ENCODE results near the gene PTGES2. TPM values are rescaled to one million over a fixed set of nuclear protein-coding genes. Genes with fewer than 3 reads are reported as not detected.
A peak's percentile ranks its signal among the peaks of the same experiment; 100 is the strongest.

The PTGES2 gene
- total RNA-seq, 1 donor from 2014 or later = 80.3 TPM

GRCh38 chr9:128100581-128100980 lies 26.9 kb downstream of the PTGES2 start:
- Mint-ChIP-seq H3K27ac (ENCODE audit: unreplicated experiment) (peak overlapping the region; percentile 100), H3K36me3 (ENCODE audit: unreplicated experiment) (peaks cover 28% of the 10 kb centered on the region), H3K27me3 (ENCODE audit: unreplicated experiment) (no peaks in the 10 kb centered on the region), H3K9me3 (ENCODE audit: unreplicated experiment) (no peaks in the 10 kb centered on the region), H3K4me3 (ENCODE audit: unreplicated experiment) (peak overlapping the region; percentile 91), H3K4me1 (ENCODE audit: unreplicated experiment) (peaks cover 63% of the 10 kb centered on the region)
- TF ChIP-seq CTCF (IDR thresholded peaks at IDR 0.05) = no peak
- DNase-seq (ENCODE audit: extremely low spot score, unreplicated experiment) = no peak

- Mint-ChIP-seq H3K4me1 (ENCODE audit: unreplicated experiment) (peaks cover 61% of the 10 kb centered on the region), H3K27me3 (ENCODE audit: unreplicated experiment) (no peaks in the 10 kb centered on the region), H3K9me3 (ENCODE audit: unreplicated experiment) (no peaks in the 10 kb centered on the region), H3K4me3 (ENCODE audit: unreplicated experiment) (peak overlapping the region; percentile 91), H3K27ac (ENCODE audit: unreplicated experiment) (peak overlapping the region; percentile 100), H3K36me3 (ENCODE audit: unreplicated experiment) (peaks cover 28% of the 10 kb centered on the region)
- DNase-seq (ENCODE audit: extremely low spot score, unreplicated experiment) = no peak
- no peak for TF ChIP-seq CTCF (IDR thresholded peaks at IDR 0.05)
Observed at GRCh38 chr9:128099932-128100491, 27.5 kb downstream of the PTGES2 start.

GRCh38 chr9:128099231-128099931 lies 28.1 kb downstream of the PTGES2 start:
- peak overlapping the region; percentile 91 for H3K4me3 Mint-ChIP-seq (ENCODE audit: unreplicated experiment)
- TF ChIP-seq CTCF (IDR thresholded peaks at IDR 0.05) = no peak
- no peaks in the 10 kb centered on the region for H3K27me3 Mint-ChIP-seq (ENCODE audit: unreplicated experiment)
- H3K9me3 Mint-ChIP-seq (ENCODE audit: unreplicated experiment) = no peaks in the 10 kb centered on the region
- H3K27ac Mint-ChIP-seq (ENCODE audit: unreplicated experiment) = peak overlapping the region; percentile 100
- H3K36me3 Mint-ChIP-seq (ENCODE audit: unreplicated experiment) = peaks cover 30% of the 10 kb centered on the region
- no peak for DNase-seq (ENCODE audit: extremely low spot score, unreplicated experiment)
- H3K4me1 Mint-ChIP-seq (ENCODE audit: unreplicated experiment) = peaks cover 62% of the 10 kb centered on the region

- peak overlapping the region; percentile 91 for H3K4me3 Mint-ChIP-seq (ENCODE audit: unreplicated experiment)
- DNase-seq (ENCODE audit: extremely low spot score, unreplicated experiment) = peak; percentile 94
- peak overlapping the region; percentile 100 for H3K27ac Mint-ChIP-seq (ENCODE audit: unreplicated experiment)
- peaks cover 24% of the 10 kb centered on the region for H3K36me3 Mint-ChIP-seq (ENCODE audit: unreplicated experiment)
- H3K27me3 Mint-ChIP-seq (ENCODE audit: unreplicated experiment) = no peaks in the 10 kb centered on the region
- no peak for TF ChIP-seq CTCF (IDR thresholded peaks at IDR 0.05)
- H3K9me3 Mint-ChIP-seq (ENCODE audit: unreplicated experiment) = no peaks in the 10 kb centered on the region
- H3K4me1 Mint-ChIP-seq (ENCODE audit: unreplicated experiment) = peaks cover 59% of the 10 kb centered on the region
Observed at GRCh38 chr9:128098297-128099230, 29.0 kb downstream of the PTGES2 start.
